T-helper 1 cell (primary cell): Measurements from ENCODE around the gene GPR171.

Source experiments
- DNase-seq, 5 donors: peaks; one replicate each; pipeline ENCODE4 v3.0.0-alpha.2; 2012 to 2020

The GPR171 gene

GRCh38 chr3:151171145-151171757 lies 31.8 kb downstream of the GPR171 start:
- DNase-seq: peak in 1 of 5 donors; percentile 84

- DNase-seq: peak in 1 of 5 donors; percentile 43
Observed at GRCh38 chr3:151169948-151170679, 32.9 kb downstream of the GPR171 start.

- DNase-seq: no peak
Observed at GRCh38 chr3:151169262-151169947, 33.6 kb downstream of the GPR171 start.

GRCh38 chr3:151168269-151169094 lies 34.5 kb downstream of the GPR171 start:
- peak; percentile 56 to 79 (median 68) for DNase-seq

- peak in 1 of 5 donors; percentile 23 for DNase-seq
Observed at GRCh38 chr3:151166161-151166560, 36.9 kb downstream of the GPR171 start.

GRCh38 chr3:151165226-151165625 lies 37.8 kb downstream of the GPR171 start:
- DNase-seq: no peak

- no peak for DNase-seq
Observed at GRCh38 chr3:151159806-151160205, 43.2 kb downstream of the GPR171 start.

- peak in 2 of 5 donors; percentile 26 to 71 for DNase-seq
Observed at GRCh38 chr3:151156618-151157216, 46.3 kb downstream of the GPR171 start.

- DNase-seq: no peak
Observed at GRCh38 chr3:151155409-151156128, 47.4 kb downstream of the GPR171 start.

GRCh38 chr3:151154566-151154965 lies 48.5 kb downstream of the GPR171 start:
- DNase-seq: no peak

GRCh38 chr3:151152455-151153079 lies 50.4 kb downstream of the GPR171 start:
- no peak for DNase-seq
